ENCODE measurements around the gene LUZP2.

- TF ChIP-seq SUZ12 (IDR thresholded peaks at IDR 0.05; ENCODE audit: extremely low read depth, insufficient read depth, insufficient read length) (no peak), YY1 (IDR thresholded peaks at IDR 0.05; ENCODE audit: insufficient read depth, insufficient read length) (no peak), ZNF274 (IDR thresholded peaks at IDR 0.05; ENCODE audit: low read depth, low read length) (no peak)
Measured at GRCh38 chr11:24531528-24531927, 34.7 kb downstream of the LUZP2 start.
